ENCODE measurements around the gene PDE6G. TPM values are rescaled to one million over a fixed set of nuclear protein-coding genes. Genes with fewer than 3 reads are reported as not detected.

The PDE6G gene
- total RNA-seq, 4 donors from 2014 or later, result not detected

DNA sequence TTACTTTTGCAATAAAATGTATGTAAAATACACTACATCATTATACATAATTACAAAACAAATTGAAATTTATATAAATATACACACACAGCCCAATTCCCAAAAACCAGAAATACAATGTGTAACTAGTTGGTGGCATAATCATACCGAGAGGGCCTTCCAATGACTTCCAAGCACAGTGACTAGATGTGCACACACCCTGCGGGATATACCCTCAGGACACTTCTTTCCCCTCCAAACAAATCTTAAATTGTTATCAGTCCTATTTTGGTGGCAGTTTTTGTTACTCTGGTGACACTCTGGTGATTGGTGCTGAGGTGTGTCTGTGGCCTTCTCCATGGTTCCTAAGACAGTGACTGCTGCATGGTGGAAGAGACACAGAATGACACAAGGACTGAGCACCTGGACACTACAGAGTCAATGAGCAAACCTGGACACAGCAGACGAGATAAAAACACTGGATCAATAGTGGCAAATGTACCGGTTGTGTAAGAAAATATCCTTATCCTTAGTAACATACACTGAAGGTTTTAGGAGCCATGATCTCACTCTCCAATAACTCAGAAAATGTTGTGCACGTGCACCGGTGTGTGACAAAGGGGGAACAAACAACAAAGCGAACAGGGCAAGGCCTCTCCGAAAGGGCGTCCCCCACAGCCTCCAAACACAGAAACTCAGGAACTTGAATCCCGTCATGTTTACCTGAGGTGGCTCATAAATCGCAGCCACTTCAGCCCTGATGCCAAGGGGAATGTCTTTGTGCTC, 52.3 kb downstream of the PDE6G start:
- Histone ChIP-seq H3K36me3 (peaks cover 26 to 98% (median 49%) of the 10 kb centered on the region in 3 donors), H3K9me3 (no peaks in the 10 kb centered on the region), H3K4me1 (peaks cover 0 to 12% (median 0%) of the 10 kb centered on the region in 3 donors), H3K27me3 (no peaks in the 10 kb centered on the region), H3K27ac (no peak overlapping the region), H3K4me3 (no peak overlapping the region)
- 87% methylated on average over 11 of the region's 11 CpGs for WGBS, 2 donors
- intact Hi-C loops (cut with DNase I), result no loop called here
- no peak for DNase-seq
- TF ChIP-seq, protein P1, sequence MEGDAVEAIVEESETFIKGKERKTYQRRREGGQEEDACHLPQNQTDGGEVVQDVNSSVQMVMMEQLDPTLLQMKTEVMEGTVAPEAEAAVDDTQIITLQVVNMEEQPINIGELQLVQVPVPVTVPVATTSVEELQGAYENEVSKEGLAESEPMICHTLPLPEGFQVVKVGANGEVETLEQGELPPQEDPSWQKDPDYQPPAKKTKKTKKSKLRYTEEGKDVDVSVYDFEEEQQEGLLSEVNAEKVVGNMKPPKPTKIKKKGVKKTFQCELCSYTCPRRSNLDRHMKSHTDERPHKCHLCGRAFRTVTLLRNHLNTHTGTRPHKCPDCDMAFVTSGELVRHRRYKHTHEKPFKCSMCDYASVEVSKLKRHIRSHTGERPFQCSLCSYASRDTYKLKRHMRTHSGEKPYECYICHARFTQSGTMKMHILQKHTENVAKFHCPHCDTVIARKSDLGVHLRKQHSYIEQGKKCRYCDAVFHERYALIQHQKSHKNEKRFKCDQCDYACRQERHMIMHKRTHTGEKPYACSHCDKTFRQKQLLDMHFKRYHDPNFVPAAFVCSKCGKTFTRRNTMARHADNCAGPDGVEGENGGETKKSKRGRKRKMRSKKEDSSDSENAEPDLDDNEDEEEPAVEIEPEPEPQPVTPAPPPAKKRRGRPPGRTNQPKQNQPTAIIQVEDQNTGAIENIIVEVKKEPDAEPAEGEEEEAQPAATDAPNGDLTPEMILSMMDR (IDR thresholded peaks at IDR 0.05), result no peak
- TF ChIP-seq POLR2A (IDR thresholded peaks at IDR 0.05), result no peak

DNA sequence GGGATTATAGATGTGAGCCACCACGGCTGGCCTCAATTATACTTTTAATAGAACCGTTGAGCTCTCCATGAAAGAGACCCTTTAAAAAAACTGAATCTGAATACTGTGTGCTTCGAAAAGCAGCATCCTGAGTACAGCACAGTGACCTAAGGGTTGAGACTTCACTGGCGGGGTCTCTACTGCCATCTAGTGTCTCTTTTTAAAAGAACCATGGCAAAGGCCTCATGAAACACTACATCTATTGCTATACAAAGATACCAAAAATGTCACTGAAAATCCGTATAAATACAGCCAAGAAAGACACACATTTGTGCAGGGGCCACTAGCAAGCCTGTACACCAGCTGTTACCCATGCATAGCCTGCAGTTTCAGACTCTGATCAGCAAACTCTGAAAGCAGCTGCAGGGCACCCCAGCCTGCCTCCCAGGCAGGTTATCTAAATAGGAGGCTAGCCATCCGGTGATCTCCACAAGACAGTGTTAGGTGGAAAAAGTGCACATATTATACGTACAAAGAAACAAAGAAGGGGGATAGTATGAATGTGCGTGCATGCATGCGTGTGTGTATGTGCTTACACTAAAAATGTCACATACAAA, 54.7 kb downstream of the PDE6G start:
- intact Hi-C loops (cut with DNase I), result no loop called here
- no peak overlapping the region for H3K4me3 ChIP-seq
- peaks cover 25 to 98% (median 51%) of the 10 kb centered on the region in 3 donors for H3K36me3 ChIP-seq
- TF ChIP-seq, protein P1 (IDR thresholded peaks at IDR 0.05), result peak; percentile 34 to 75 (median 69)
- TF ChIP-seq POLR2A (IDR thresholded peaks at IDR 0.05), result no peak
- peaks cover 5 to 26% (median 5%) of the 10 kb centered on the region in 3 donors for H3K4me1 ChIP-seq
- no peak overlapping the region for H3K27ac ChIP-seq
- no peaks in the 10 kb centered on the region for H3K9me3 ChIP-seq
- 32 to 36% methylated on average over 8 to 9 of the region's 9 CpGs for WGBS, 2 donors
- no peaks in the 10 kb centered on the region for H3K27me3 ChIP-seq
- no peak for DNase-seq

Small RNA genes within 50 kb of the gene (small RNA-seq; reads per million reads assigned to genes)
- 0.09 to 0.54 (median 0.18) reads per million in 4 donors for gene MIR6786

Other genes with a start within 250 kb of the PDE6G start
- 1,000 to 10,000 TPM; 3,349 to 6,664 (median 4,433) TPM for gene ACTG1, start 143.7 kb downstream of the PDE6G start, total RNA-seq
- 1 to 10 TPM in 3 of 4 donors, not detected in 1; 1.1 to 2.3 (median 1.8) TPM for gene FSCN2, start 128.2 kb downstream of the PDE6G start, total RNA-seq
- 10 to 100 TPM; 17.3 to 32.2 (median 26.1) TPM for gene FAAP100, start 104.2 kb downstream of the PDE6G start, total RNA-seq
- gene NPLOC4, start 19.4 kb downstream of the PDE6G start, total RNA-seq, result 10 to 100 TPM; 49.0 to 80.9 (median 62.4) TPM
- gene TSPAN10, start 19.3 kb downstream of the PDE6G start, total RNA-seq, result 1 to 10 TPM in 1 of 4 donors, under 1 TPM in 2, not detected in 1; 0.19 to 2.1 (median 0.72) TPM
- 10 to 100 TPM; 17.6 to 54.5 (median 37.4) TPM for gene OXLD1, start 10.1 kb upstream of the PDE6G start, total RNA-seq
- gene CCDC137, start 10.2 kb upstream of the PDE6G start, total RNA-seq, result 10 to 100 TPM; 18.2 to 25.6 (median 21.4) TPM
- 10 to 100 TPM; 19.1 to 34.3 (median 27.9) TPM for gene ARL16, start 27.3 kb upstream of the PDE6G start, total RNA-seq
- gene HGS, start 27.5 kb upstream of the PDE6G start, total RNA-seq, result 10 to 100 TPM; 48.2 to 86.8 (median 84.0) TPM
- gene MRPL12, start 46.8 kb upstream of the PDE6G start, total RNA-seq, result 100 to 1,000 TPM in 1 of 4 donors, 10 to 100 TPM in 3; 69.6 to 115 (median 79.9) TPM
- gene SLC25A10, start 55.7 kb upstream of the PDE6G start, total RNA-seq, result 10 to 100 TPM; 23.3 to 49.3 (median 37.1) TPM
- gene GCGR, start 147.6 kb upstream of the PDE6G start, total RNA-seq, result not detected
- gene MCRIP1, start 176.7 kb upstream of the PDE6G start, total RNA-seq, result 10 to 100 TPM in 3 of 4 donors, 1 to 10 TPM in 1; 8.7 to 28.0 (median 13.2) TPM
- not detected for gene PPP1R27, start 178.5 kb upstream of the PDE6G start, total RNA-seq
- gene P4HB, start 204.0 kb upstream of the PDE6G start, total RNA-seq, result 1,000 to 10,000 TPM in 3 of 4 donors, 100 to 1,000 TPM in 1; 459 to 2,191 (median 1,569) TPM
- gene ARHGDIA, start 214.8 kb upstream of the PDE6G start, total RNA-seq, result 100 to 1,000 TPM; 166 to 239 (median 176) TPM
- gene ALYREF, start 235.0 kb upstream of the PDE6G start, total RNA-seq, result 100 to 1,000 TPM in 2 of 4 donors, 10 to 100 TPM in 2; 75.3 to 133 (median 95.0) TPM
- 100 to 1,000 TPM in 3 of 4 donors, 10 to 100 TPM in 1; 92.9 to 133 (median 104) TPM for gene ANAPC11, start 235.2 kb upstream of the PDE6G start, total RNA-seq
- gene NPB, start 245.7 kb upstream of the PDE6G start, total RNA-seq, result 1 to 10 TPM in 3 of 4 donors, under 1 TPM in 1; 0.53 to 7.4 (median 1.5) TPM